ENCODE data around the gene MACIR. TPM values are rescaled to one million over a fixed set of nuclear protein-coding genes. Genes with fewer than 3 reads are reported as not detected.
A peak's percentile ranks its signal among the peaks of the same experiment; 100 is the strongest.
"Not testable (repeated sequence)": the region's sequence is repeated elsewhere in the genome, so short reads cannot be mapped to it uniquely, and the experiment has no call there.

MACIR gene
- polyA plus RNA-seq = 1 to 10 TPM; 2.8 to 6.5 (median 3.3) TPM

GRCh38 chr5:103258368-103258956 lies at the start of gene MACIR:
TSS of gene MACIR (plus strand) at chr5:103258763. CDS start at chr5:103275920, 17,157 bp downstream.
- peak; percentile 92 to 94 (median 93) for DNase-seq
- Mint-ChIP-seq H3K27ac (peak within 1 kb of the TSS; percentile 75 to 91 (median 88)), H3K4me3 (peak within 1 kb of the TSS; percentile 86 to 93 (median 90)), H3K36me3 (no peaks in the 10 kb centered on the region), H3K27me3 (ENCODE audit: low read depth in 3 of 3) (peaks cover 0 to 7% (median 0%) of the 10 kb centered on the region in 3 donors), H3K9me3 (no peaks in the 10 kb centered on the region), H3K4me1 (peaks cover 18 to 24% of the 10 kb centered on the region in 2 donors)

- peak overlapping the region in 1 of 6 donors; percentile 31 for H3K27ac Mint-ChIP-seq
- DNase-seq = no peak
- H3K36me3 Mint-ChIP-seq = peaks cover 8 to 25% (median 8%) of the 10 kb centered on the region in 3 donors
- H3K4me3 Mint-ChIP-seq = no peak overlapping the region
- peaks cover 7 to 29% of the 10 kb centered on the region in 2 donors for H3K4me1 Mint-ChIP-seq
- no peaks in the 10 kb centered on the region for H3K9me3 Mint-ChIP-seq
- peaks cover 1 to 4% (median 2%) of the 10 kb centered on the region in 3 donors for H3K27me3 Mint-ChIP-seq (ENCODE audit: low read depth in 3 of 3)
These were observed 49.5 kb upstream of the MACIR start for GRCh38 chr5:103209065-103209464.

GRCh38 chr5:103210952-103211351 lies 47.6 kb upstream of the MACIR start:
- no peak for DNase-seq
- H3K27ac Mint-ChIP-seq = peak overlapping the region; percentile 1 to 85 (median 50)
- H3K9me3 Mint-ChIP-seq = no peaks in the 10 kb centered on the region

GRCh38 chr5:103211576-103212561 lies 46.7 kb upstream of the MACIR start:
- Mint-ChIP-seq H3K27ac (peak overlapping the region; percentile 77 to 93 (median 85)), H3K4me3 (peak overlapping the region; percentile 62 to 88 (median 80)), H3K9me3 (no peaks in the 10 kb centered on the region), H3K4me1 (peaks cover 7 to 29% of the 10 kb centered on the region in 2 donors), H3K36me3 (peaks cover 0 to 3% (median 0%) of the 10 kb centered on the region in 3 donors), H3K27me3 (ENCODE audit: low read depth in 3 of 3) (peaks cover 0 to 4% (median 2%) of the 10 kb centered on the region in 3 donors)
- DNase-seq = peak; percentile 46 to 48 (median 47)

More at GRCh38 chr5:103210952-103211351, 47.6 kb upstream of the MACIR start:
- Mint-ChIP-seq H3K36me3 (peaks cover 0 to 7% (median 3%) of the 10 kb centered on the region in 3 donors), H3K4me1 (peaks cover 7 to 29% of the 10 kb centered on the region in 2 donors), H3K27me3 (ENCODE audit: low read depth in 3 of 3) (peaks cover 0 to 4% (median 2%) of the 10 kb centered on the region in 3 donors), H3K4me3 (no peak overlapping the region)

GRCh38 chr5:103216137-103216536 lies 42.4 kb upstream of the MACIR start:
- peaks cover 0 to 4% (median 2%) of the 10 kb centered on the region in 3 donors for H3K27me3 Mint-ChIP-seq (ENCODE audit: low read depth in 3 of 3)
- peaks cover 0 to 2% (median 0%) of the 10 kb centered on the region in 6 donors for H3K9me3 Mint-ChIP-seq
- peaks cover 0 to 3% (median 0%) of the 10 kb centered on the region in 3 donors for H3K36me3 Mint-ChIP-seq

GRCh38 chr5:103216697-103217096 lies 41.9 kb upstream of the MACIR start:
- Mint-ChIP-seq H3K36me3 (peaks cover 0 to 3% (median 0%) of the 10 kb centered on the region in 3 donors), H3K9me3 (peaks cover 0 to 2% (median 0%) of the 10 kb centered on the region in 6 donors), H3K27me3 (ENCODE audit: low read depth in 3 of 3) (peaks cover 0 to 4% (median 2%) of the 10 kb centered on the region in 3 donors), H3K27ac (no peak overlapping the region), H3K4me1 (peaks cover 7 to 12% of the 10 kb centered on the region in 2 donors), H3K4me3 (no peak overlapping the region)
- no peak for DNase-seq

More at GRCh38 chr5:103216137-103216536, 42.4 kb upstream of the MACIR start:
- no peak for DNase-seq
- peaks cover 7 to 18% of the 10 kb centered on the region in 2 donors for H3K4me1 Mint-ChIP-seq
- H3K27ac Mint-ChIP-seq = peak overlapping the region in 1 of 6 donors; percentile 0
- no peak overlapping the region for H3K4me3 Mint-ChIP-seq

GRCh38 chr5:103217101-103217500 lies 41.5 kb upstream of the MACIR start:
- H3K4me1 Mint-ChIP-seq = peaks cover 3 to 8% of the 10 kb centered on the region in 2 donors
- peaks cover 0 to 2% (median 0%) of the 10 kb centered on the region in 6 donors for H3K9me3 Mint-ChIP-seq
- H3K27me3 Mint-ChIP-seq (ENCODE audit: low read depth in 3 of 3) = peaks cover 0 to 3% (median 0%) of the 10 kb centered on the region in 3 donors
- H3K36me3 Mint-ChIP-seq = peaks cover 0 to 3% (median 0%) of the 10 kb centered on the region in 3 donors
- DNase-seq = no peak
- H3K27ac Mint-ChIP-seq = peak overlapping the region in 1 of 6 donors; percentile 56
- H3K4me3 Mint-ChIP-seq = no peak overlapping the region

GRCh38 chr5:103218164-103218563 lies 40.4 kb upstream of the MACIR start:
- H3K4me1 Mint-ChIP-seq = peaks cover 0 to 1% of the 10 kb centered on the region in 2 donors
- H3K27me3 Mint-ChIP-seq (ENCODE audit: low read depth in 3 of 3) = peaks cover 0 to 1% (median 0%) of the 10 kb centered on the region in 3 donors
- peaks cover 0 to 2% (median 0%) of the 10 kb centered on the region in 6 donors for H3K9me3 Mint-ChIP-seq
- no peak overlapping the region for H3K4me3 Mint-ChIP-seq
- no peak for DNase-seq
- H3K27ac Mint-ChIP-seq = no peak overlapping the region
- no peaks in the 10 kb centered on the region for H3K36me3 Mint-ChIP-seq

GRCh38 chr5:103219074-103219473 lies 39.5 kb upstream of the MACIR start:
- H3K27me3 Mint-ChIP-seq (ENCODE audit: low read depth in 3 of 3); H3K36me3 Mint-ChIP-seq; H3K9me3 Mint-ChIP-seq; H3K4me1 Mint-ChIP-seq; H3K4me3 Mint-ChIP-seq; H3K27ac Mint-ChIP-seq; DNase-seq: not testable (repeated sequence)

- peaks cover 0 to 1% of the 10 kb centered on the region in 2 donors for H3K4me1 Mint-ChIP-seq
- no peak for DNase-seq
- H3K4me3 Mint-ChIP-seq = no peak overlapping the region
- no peak overlapping the region for H3K27ac Mint-ChIP-seq
- no peaks in the 10 kb centered on the region for H3K36me3 Mint-ChIP-seq
- H3K9me3 Mint-ChIP-seq = peaks cover 0 to 2% (median 0%) of the 10 kb centered on the region in 6 donors
- H3K27me3 Mint-ChIP-seq (ENCODE audit: low read depth in 3 of 3) = peaks cover 3 to 4% (median 4%) of the 10 kb centered on the region in 3 donors
These were observed 35.3 kb upstream of the MACIR start for GRCh38 chr5:103223031-103223955.

GRCh38 chr5:103224118-103224893 lies 34.3 kb upstream of the MACIR start:
- no peak overlapping the region for H3K27ac Mint-ChIP-seq
- H3K9me3 Mint-ChIP-seq = no peaks in the 10 kb centered on the region
- no peaks in the 10 kb centered on the region for H3K36me3 Mint-ChIP-seq
- peak overlapping the region in 1 of 5 donors; percentile 53 for H3K4me3 Mint-ChIP-seq
- DNase-seq = peak; percentile 31 to 53 (median 51)
- peaks cover 0 to 1% of the 10 kb centered on the region in 2 donors for H3K4me1 Mint-ChIP-seq
- peaks cover 3 to 5% (median 4%) of the 10 kb centered on the region in 3 donors for H3K27me3 Mint-ChIP-seq (ENCODE audit: low read depth in 3 of 3)

- Mint-ChIP-seq H3K27me3 (ENCODE audit: low read depth in 3 of 3) (peaks cover 3 to 5% (median 4%) of the 10 kb centered on the region in 3 donors), H3K4me1 (peaks cover 0 to 1% of the 10 kb centered on the region in 2 donors), H3K9me3 (no peaks in the 10 kb centered on the region), H3K36me3 (no peaks in the 10 kb centered on the region), H3K27ac (no peak overlapping the region), H3K4me3 (no peak overlapping the region)
- DNase-seq = no peak
These were observed 33.7 kb upstream of the MACIR start for GRCh38 chr5:103224894-103225246.
